Measurements from ENCODE around the gene MAP6.

Gene MAP6

DNA sequence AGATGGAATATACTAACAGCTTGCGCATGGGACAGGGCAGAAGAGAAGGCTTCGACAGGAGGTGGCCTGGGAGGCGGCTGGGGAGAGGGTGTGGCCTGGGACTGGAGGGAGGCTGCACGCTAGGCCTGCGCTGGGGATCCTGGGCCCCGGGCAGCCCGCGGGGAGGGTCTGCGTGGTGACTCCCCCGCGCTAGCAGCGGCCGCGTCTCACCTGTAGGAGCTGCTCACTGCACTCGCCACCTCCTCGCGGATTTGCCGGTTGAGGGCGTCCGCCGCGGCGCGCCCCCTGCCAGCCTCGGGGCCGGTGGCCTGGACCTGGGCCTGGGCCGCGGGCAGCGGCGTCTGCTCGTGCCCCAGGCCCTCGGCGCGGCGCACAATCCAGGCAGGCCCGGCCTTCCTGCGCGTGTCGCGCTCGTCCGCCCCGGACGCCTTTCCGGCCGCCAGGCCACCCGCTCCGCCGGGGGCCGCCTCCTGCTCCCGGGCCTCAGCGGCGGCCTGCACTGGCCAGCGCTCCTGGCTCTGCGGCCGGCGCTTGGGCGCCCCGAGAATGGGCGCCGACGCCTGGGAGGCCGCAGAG is 1.5 kb downstream of the MAP6 start:
- no peak for DNase-seq (ENCODE audit: low read depth in 1 of 2, low spot score in 1 of 2)

DNA sequence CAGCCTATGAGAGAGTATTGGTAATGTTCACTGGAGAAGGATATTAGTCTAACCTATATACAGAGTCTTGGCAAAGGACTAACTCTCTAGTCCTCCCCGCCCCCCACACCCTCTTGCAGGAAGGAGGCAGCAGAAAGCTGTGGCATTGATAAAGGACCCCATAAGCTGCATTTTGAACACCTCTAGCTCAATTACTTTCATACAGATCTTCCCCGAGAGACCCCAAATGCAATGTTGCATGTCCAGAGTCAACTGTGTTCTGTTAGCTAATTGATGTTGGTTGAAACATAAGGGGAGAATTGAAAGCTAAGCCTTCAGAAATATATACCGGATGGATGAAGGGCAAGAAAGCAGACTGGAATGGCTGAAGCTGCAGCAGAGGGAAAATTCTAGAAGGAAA is 2.8 kb downstream of the MAP6 start:
- no peak for DNase-seq (ENCODE audit: low read depth in 1 of 2, low spot score in 1 of 2)

DNA sequence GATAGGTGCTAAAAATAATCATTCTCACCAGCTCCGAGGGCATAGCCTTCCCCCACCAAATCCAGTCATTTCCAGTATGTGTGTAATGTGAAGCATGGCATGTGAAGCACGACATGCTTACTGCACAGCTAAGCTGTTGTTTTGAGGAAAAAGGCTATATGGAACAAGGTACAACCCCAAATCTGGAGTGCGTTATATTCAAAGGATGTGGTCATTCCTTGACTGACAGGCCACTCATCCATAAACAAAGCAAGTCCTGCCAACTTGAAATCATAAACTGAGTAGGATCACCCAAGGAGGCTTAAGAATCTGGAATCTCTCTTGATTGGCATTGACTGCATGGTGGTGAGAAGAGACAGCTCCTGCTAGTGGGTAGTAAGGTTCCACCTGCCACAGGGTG is 3.7 kb downstream of the MAP6 start:
- no peak for DNase-seq (ENCODE audit: low read depth in 1 of 2, low spot score in 1 of 2)

DNA sequence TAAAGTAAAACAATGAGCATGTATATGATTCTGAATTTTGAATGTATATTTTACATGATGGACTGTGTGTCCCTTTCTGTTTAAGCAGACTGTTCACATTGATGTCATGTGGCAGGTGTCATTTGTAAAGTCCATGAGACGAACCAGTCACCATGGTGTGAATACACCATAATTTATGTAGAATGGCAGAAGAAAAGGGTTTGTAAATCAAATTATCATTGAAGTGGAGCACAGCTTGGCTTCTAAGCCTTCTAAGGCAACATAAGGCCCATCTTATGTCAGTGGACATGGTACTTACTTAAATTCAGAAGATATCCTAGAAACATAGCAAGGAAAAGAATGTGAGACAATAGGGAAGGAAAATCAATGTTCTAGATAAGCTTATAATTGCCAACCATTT is 4.4 kb downstream of the MAP6 start:
- no peak for DNase-seq (ENCODE audit: low read depth in 1 of 2, low spot score in 1 of 2)

DNA sequence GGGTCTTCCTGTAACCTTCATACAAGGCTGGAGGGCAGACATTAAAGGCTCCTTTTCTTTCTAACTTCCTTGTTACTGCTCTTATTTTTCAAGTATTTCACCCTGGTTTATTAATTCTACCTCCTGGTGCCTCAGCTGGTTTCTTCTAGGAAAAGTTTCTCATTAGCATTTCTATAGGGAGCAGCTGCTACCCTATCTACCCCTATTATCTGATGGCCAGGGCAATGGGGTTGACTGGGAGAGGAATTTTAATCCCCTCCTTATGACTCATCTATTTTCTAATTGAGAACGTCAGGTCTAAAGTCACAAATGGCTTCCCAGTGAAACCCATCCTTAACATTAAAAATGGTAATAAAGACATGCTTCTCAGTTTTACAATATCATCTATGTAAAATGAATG is 5.0 kb downstream of the MAP6 start:
- DNase-seq (ENCODE audit: low read depth in 1 of 2, low spot score in 1 of 2) = no peak

DNA sequence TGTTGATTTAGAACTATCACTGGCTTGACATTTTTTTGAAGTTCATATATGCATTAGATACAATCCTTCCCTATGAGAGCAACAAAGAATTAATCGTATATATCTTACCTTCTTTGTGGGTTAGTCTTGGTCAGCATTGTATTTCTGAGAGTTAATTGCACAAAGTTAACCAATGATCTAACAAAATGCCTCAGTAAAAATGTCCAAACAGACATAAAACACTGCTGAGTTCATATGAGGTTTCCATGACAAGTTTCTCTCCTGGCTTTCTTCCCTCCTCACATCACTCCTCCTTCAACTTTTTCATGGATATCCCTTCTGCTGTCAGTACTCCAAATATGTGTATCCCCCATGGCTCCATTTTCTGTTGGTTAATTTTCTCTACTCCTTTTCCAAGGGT is 9.0 kb downstream of the MAP6 start:
- no peak for DNase-seq (ENCODE audit: low read depth in 1 of 2, low spot score in 1 of 2)

DNA sequence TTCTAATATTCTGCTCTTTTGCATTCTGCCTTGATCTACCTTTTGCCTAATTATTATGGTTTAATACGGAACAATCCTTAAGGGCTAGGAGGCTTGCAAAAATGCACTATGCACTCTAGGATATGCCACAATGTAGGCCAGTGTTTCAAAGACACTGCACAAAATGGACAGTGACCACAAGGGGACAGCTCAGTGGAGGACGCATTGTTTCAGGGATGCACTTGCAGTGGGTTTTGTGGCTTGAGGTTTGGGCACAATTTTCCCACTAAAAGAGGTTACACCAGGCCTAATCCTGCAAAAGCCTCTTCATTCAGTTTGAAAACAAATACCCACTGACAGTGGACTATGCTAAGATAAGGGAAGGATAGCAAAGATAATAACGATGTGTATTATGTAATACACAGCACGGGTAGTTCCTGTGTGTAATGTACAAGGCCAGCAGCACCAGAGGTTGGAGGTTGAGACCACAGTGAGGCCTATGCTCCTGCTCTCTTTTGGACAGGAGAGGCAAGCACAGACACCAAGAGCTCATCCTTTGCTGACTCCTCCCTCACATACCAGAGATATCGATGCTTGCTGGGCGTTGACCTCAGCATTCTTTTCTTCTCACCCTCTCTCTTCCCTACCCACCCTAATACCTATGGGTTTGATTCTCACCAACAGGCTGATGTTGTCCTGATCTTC is 12.7 kb downstream of the MAP6 start:
- no peak for DNase-seq (ENCODE audit: low read depth in 1 of 2, low spot score in 1 of 2)

DNA sequence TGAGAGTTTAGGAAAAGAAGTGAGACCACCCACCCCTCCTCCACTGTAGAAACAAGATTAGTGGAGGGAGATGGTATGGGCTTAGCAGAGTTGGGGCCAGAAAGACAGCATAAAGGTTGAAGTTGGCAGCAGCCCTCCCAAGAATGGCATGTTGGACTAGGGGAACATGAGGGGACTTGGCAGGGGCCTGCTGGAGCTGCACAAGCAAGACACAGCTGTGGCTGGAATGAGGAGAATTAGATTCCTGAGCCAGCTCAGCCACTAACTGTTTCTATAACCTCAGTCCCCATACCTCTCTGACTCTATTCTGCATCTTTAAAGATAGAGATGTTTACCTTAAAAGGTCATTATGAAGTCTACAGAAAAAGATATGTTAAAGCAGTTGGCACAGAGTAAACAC is 13.2 kb downstream of the MAP6 start:
- no peak for DNase-seq (ENCODE audit: low read depth in 1 of 2, low spot score in 1 of 2)

DNA sequence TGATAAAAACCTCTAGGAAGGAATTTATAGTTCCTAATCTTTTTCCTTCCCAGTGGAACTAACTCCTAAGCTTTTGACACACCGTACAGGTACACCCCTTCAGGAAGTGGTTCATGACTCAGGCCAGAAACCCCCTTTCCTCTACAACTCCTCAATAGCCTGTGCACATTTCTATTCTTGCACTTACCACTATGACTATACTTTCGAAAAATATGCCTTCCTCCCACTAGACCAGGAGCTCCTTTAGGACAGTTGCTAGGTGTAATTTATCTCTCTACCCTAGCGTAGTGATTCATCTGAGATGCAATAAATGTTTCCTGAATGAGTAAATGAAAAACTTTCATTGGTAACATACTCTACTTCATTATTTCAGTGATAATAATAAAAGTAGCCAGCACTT is 14.5 kb downstream of the MAP6 start:
- DNase-seq (ENCODE audit: low read depth in 1 of 2, low spot score in 1 of 2) = no peak

DNA sequence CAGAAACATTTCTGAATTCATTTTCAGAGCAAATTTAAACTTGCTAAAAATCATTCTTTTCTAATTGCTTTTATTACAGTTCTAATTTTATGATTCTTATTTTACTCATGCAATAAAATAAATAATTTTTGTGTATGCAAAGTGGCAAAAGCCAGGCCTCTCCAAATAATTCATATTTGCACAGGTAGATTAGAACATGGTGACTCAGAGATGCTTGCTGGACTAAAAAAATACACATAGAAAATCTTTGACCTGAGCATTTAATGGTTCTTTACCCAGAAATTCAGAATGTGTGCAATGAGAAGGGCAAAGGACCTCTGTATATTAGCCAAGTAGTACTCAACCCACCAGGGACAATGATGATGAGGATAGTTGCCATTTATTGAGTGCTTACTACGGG is 15.3 kb downstream of the MAP6 start:
- no peak for DNase-seq (ENCODE audit: low read depth in 1 of 2, low spot score in 1 of 2)

DNA sequence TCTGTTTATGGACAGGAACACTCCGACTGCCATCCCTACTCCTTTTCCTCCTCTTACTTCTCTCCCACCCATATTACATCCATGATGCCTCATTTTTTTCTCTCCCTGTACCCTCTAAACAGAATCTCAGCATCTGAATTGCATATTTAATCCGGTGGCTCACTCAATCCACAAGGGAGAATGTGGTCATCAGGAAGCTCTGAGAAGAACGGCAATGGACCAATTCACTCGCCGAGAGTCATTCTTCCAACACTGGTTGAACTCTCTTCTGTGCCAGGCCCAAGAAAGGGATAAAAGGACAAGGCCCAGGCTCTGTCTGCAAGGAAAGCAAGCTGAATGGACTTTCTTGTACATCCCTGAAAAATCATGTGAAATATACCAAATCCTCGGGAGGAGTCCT is 15.9 kb downstream of the MAP6 start:
- no peak for DNase-seq (ENCODE audit: low read depth in 1 of 2, low spot score in 1 of 2)

DNA sequence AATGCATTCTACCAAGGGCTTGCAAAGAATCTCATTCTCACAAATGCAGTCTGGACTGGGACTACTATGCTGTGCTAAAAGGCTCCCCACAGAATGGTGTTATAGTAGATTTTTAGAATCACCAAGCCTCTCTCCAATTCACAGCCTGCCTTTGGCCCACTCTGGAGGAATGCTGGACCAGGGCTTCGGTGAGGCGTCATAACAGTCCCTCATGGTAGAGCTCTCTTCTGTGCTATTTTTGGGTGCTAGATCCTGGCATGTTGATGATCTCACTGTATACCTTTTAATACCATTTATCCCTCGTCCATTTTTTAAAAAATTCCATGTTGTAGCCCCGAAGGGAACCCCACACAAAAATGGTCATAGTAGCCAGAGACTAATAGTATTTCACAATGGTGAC is 17.6 kb downstream of the MAP6 start:
- no peak for DNase-seq (ENCODE audit: low read depth in 1 of 2, low spot score in 1 of 2)

DNA sequence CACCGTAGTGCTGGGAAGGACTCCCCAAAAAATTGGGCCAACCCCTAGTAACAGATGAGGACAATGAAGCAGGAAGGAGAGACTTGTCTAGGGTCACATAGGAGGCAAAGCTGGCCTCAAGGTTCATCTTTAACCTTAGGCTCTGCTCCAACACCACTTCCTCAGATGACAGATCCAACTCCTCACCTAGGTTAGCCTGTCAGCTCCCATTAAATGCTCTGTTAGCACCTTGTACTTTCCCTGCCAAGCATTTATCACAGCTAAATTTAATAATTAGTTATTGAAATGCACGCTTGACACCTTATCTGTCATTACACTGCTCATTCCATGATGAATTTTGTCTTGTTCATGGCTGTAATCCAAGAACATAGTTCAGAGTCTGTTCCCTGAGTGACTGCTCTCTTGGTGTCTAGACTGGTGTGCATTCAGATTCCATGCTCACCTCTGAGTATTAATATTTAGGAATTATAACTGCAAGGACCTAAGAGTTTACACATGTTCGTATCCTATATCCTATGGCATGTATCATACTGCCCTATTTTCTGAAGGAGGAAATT is 18.6 kb downstream of the MAP6 start:
- DNase-seq (ENCODE audit: low read depth in 1 of 2, low spot score in 1 of 2) = no peak

DNA sequence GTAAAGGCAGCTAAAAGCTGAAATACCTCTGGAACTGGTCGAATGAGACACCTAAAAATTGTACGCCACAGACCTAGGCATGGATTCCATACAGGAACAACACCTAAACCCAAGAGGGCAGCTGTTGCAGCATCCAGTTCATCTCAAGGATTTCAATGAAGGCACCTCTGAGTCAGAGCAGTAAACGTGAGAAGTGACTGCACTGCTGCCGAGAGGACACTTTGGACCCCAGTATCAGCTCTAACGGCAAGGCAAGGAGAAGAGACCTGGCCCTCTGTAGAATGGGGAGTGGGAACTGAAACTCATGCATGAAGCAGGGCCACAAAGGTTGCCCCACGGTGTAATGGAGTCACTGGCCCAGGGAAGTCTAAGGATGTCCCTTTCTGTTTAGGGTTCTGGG is 23.9 kb downstream of the MAP6 start:
- no peak for DNase-seq (ENCODE audit: low read depth in 1 of 2, low spot score in 1 of 2)

DNA sequence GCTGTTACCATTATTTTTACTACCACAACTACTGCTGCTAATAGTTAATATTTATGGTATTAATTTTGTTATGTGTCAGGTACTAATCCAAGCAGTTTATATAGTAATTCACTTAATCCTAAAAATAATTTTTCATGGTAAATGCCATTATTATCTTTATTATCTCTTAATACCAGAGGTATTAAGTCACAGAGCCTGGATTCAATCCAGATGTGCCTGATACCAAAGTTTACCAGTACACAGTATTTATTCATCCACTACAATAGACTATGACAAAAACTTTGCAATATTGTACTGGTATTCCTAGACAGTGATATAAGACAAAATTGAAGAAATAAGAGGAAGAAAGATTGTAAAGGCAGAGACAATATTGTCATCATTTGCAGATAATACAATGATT is 24.5 kb downstream of the MAP6 start:
- DNase-seq (ENCODE audit: low read depth in 1 of 2, low spot score in 1 of 2) = no peak

DNA sequence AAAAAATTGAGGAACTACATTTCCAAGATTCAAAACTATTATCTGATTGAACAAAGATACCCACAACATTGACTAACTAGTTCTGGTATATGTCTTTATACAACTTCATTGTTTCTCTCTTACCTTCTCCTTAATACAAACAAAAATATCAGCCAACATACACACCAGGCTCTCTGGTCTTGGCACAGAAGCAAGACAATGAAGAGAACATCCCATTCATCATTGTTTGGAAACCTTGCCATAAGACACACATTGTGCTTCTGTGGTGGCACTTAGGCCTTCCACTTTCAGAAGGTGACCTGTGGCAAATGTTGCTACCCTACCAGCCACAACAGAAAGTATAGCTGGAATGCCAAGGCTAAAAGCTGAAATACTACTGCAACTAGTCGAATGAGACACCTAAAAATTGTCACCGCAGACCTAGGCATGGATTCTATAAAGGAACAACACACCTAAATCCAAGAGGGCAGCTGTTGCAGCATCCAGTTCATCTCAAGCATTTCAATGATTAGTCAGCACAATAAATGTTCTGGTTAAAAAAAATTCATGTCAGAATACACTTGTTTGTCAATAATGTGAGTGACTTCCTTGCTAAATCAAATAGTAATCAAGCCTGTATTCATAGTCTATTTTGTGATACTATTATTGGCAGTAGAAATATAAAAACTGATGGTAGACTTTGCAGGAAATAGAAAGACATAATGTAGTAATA is 26.3 kb downstream of the MAP6 start:
- DNase-seq (ENCODE audit: low read depth in 1 of 2, low spot score in 1 of 2) = no peak

DNA sequence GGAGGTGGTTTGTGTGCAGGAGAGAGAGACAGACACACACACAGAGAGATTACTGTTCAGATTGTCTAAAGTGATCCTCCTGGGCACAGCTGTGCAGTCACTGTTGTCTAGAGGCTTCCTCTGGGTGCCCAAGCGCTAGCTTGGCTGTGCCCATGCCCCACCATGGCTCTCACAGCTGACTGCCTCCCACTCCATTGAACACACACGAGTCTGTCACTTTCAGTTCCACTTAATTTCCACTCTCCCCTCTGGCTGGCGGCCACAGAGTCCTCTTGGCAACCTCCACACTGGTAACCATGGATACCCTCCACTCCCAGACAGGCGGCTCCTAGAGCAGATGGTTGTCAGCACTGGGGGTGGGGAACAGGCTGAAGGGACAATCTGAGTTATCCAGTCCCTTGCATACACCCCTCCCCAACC is 29.1 kb downstream of the MAP6 start:
- DNase-seq (ENCODE audit: low read depth in 1 of 2, low spot score in 1 of 2) = no peak

DNA sequence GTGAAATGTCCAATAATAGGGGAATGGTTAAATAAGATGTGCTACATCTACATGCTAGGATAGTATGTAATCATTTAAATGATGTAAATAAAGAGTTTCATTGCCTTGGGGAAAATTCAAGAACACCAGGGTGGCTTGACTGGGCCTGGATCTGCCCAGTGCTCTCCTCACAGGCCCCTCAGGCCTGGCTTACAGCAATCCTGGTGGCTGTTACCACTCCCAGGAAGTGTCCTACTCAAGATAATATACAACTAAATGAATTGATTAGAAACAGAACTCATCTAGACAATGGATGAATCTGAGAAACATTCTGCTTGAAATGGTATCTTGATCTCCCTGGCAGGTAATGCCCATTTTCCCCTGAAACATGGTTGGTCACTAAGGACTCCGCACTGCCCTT is 30.8 kb downstream of the MAP6 start:
- no peak for DNase-seq (ENCODE audit: low read depth in 1 of 2, low spot score in 1 of 2)

DNA sequence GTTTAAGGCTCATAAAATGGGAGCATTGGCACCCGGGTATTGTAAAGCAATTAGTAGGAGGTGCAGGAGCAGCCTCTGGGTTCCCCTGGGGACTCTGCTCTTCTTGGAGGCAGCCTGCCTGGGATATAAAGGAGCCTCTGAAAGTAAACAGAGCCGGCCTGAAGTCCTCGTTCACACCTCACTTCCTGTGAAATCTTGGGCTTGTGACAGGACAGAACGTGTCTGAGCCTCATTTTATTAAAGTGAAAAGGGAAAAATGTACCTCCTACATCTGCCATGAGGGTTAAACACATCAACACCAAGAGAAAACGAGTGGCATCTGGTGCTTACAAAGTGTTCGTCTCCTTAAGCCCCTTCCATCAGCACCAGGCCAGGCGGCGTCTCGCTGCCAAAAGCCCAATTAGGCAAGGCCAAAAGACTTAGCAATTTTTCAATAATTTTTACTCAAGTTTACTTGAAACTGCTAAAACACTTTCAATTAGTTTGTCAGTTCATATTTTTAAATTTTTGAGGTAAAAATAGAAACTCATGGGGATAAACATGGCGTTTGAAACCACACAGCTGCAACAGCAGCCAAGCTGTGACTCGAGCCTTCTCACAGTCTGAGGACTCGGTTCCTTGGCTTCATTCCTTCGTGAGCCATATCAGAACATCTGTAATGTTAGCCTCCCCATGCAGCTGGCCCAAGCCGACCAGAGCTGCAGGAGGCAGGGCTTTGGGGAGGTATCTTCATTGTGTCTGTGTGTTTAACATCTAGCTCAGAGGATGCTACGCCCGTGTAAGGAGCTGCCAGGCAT is 33.6 kb downstream of the MAP6 start:
- DNase-seq (ENCODE audit: low read depth in 1 of 2, low spot score in 1 of 2) = no peak

DNA sequence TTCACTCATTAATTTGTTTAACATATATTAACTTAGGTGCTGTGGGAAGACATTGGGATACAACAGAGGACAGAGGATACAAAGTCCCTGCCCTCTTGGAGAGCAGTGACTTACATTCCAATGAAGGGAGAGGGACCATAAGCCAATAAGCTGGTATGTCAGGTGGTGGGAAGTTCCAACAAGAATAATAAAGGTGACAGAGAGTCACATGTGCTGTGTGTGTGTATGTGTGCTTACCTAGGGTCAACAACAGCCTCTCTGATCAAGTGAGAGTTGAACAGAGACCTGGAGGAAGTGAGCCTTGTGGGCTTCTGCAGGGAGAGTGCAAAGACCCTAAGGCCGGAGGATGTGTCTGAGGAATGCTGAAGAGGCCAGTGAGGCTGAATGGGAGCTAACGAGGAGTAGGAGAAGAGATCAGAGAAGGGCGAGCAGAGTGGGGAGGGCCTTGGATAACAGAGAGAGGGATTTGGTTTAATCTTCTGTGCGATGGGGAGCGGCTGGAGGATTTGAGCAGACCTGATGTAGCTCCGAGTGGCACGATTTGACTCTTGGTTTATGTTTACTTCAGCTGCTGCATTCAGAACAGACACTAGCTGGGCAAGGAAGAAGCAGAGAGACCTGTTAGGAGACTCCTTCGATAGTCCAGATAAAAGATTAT is 35.3 kb downstream of the MAP6 start:
- no peak for DNase-seq (ENCODE audit: low read depth in 1 of 2, low spot score in 1 of 2)

DNA sequence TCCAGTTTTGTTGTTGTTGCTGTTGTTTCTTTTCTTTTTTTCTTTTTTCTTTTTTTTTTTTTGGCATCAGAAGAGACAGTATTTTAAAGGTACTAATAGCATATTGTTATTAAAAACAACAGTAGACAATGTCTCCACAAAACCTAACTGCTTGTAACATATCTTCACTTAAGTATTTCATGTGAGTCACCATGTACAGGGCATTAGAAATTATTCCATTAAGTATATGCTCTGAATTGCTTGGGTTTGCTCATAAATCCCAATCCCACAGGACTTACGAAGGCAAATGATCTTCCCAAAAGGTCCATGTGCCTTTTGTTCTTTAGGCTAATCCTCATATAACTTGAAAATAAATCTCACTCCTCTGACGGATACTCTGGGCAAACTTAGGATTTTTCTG is 35.9 kb downstream of the MAP6 start:
- DNase-seq (ENCODE audit: low read depth in 1 of 2, low spot score in 1 of 2) = no peak
